Measurements from ENCODE around the gene HIPK3.

DNA sequence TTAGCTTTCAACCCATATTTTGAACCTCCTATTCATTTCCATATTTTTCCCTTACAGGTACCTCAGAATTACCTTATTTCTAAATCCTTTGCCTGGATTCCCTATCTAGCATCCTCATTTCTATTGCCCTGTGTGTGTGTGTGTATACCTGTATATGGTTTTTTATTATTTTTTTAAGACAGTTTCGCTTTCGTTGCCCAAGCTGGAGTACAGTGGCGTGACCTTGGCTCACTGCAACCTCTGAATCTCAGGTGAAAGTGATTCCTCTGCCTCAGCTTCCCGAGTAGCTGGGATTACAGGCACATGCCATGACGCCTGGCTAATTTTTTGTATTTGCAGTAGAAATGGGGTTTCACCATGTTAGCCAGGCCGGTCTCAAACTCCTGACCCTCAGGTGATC is 12.6 kb downstream of the HIPK3 start:
- no peak for TF ChIP-seq POLR2AphosphoS5 (IDR thresholded peaks at IDR 0.05)
- TF ChIP-seq, protein P1, sequence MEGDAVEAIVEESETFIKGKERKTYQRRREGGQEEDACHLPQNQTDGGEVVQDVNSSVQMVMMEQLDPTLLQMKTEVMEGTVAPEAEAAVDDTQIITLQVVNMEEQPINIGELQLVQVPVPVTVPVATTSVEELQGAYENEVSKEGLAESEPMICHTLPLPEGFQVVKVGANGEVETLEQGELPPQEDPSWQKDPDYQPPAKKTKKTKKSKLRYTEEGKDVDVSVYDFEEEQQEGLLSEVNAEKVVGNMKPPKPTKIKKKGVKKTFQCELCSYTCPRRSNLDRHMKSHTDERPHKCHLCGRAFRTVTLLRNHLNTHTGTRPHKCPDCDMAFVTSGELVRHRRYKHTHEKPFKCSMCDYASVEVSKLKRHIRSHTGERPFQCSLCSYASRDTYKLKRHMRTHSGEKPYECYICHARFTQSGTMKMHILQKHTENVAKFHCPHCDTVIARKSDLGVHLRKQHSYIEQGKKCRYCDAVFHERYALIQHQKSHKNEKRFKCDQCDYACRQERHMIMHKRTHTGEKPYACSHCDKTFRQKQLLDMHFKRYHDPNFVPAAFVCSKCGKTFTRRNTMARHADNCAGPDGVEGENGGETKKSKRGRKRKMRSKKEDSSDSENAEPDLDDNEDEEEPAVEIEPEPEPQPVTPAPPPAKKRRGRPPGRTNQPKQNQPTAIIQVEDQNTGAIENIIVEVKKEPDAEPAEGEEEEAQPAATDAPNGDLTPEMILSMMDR (IDR thresholded peaks at IDR 0.05), result no peak
